GM13977 (cell line): Measurements from ENCODE around the gene PPM1J.

ENCODE experiments used
- DNase-seq: peaks from one replicate; pipeline ENCODE4 v3.0.0; 2012; ENCODE audit warnings: low spot score
- CTCF ChIP-seq: IDR thresholded peaks from 2 replicates; pipeline ENCODE4 v1.5.1; 2012; ENCODE audit warnings: mild to moderate bottlenecking, control low read depth; ENCODE audit not compliant: insufficient read depth; ENCODE audit errors: extremely low read depth, missing control alignments
- in situ Hi-C: fragments of 300-500 bp; cut with MboI; formaldehyde crosslinking; loops from one replicate; pipeline ENCODE4 v1.12.0; 2022; ENCODE audit warnings: low sequenced_read_pairs, low pct_unique_long_range_greater_than_20kb, mixed read lengths, inconsistent platforms; ENCODE audit not compliant: unreplicated experiment

The PPM1J gene

DNA sequence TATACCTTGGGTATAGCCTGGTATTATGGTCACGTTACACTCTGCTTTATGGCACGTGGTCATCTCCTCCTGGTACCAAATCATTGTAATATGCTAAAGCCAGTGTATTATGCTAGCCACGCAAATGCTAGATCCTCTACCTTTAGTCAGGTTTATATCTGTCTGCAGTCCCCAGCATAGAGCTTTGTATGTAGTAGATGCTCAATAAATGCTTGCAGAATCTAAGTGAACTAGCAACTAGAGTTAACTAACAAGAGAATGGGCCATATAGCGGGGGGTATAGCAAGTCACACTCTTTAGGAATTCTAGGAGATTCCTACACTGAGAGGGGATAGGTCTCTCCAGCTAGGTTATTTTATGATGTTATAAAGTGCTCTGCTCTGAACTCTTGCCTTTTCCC is 37.6 kb downstream of the PPM1J start:
- in situ Hi-C loops, result no loop called here
- no peak for DNase-seq
- TF ChIP-seq CTCF, result no peak

GRCh38 chr1:112676543-112676942 is 38.6 kb downstream of the PPM1J start:
- TF ChIP-seq CTCF, result no peak
- peak; percentile 19 for DNase-seq
- in situ Hi-C loops, result no loop called here

DNA sequence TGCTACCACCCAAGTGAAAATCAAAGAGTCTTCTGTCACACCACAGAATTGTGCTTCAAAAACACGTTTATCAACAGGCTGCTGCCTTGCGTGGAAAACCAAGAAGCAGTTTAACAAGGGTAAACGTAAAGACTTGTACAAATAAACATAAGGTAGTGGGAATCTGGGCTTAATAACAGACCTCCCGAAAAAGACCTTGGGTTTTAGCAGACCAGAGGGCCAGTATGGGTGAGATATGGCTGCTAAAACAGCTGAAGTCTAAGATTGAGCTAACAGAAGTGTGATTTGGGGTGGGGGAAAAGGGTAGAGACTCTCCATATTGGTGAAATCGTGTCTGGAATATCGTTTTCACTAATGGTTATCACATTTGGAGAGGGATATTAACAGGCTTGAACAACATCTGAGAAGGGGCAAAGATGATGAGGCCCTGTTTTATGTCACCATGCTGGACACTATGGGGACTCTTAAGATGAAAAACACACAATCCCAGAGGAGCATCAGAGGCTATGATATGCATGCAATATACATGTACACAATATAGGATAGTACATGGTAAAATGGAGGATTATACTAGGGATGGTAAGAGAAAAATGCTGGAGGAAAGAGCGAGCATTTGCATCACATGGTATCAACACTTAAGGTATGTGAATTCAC is 39.3 kb downstream of the PPM1J start:
- in situ Hi-C loops, result no loop called here
- TF ChIP-seq CTCF, result no peak
- DNase-seq, result no peak

GRCh38 chr1:112674986-112675727 is 40.0 kb downstream of the PPM1J start:
- TF ChIP-seq CTCF, result peak; percentile 18
- in situ Hi-C loops, result no loop called here
- peak; percentile 70 for DNase-seq

- peak; percentile 79 for DNase-seq
- in situ Hi-C loops, result no loop called here
- TF ChIP-seq CTCF, result no peak
Observed at GRCh38 chr1:112674440-112674985, 40.6 kb downstream of the PPM1J start, which contains the start of gene MOV10. MOV10 (plus strand) TSS chr1:112674659; CDS start chr1:112674913, 254 bp downstream.

DNA sequence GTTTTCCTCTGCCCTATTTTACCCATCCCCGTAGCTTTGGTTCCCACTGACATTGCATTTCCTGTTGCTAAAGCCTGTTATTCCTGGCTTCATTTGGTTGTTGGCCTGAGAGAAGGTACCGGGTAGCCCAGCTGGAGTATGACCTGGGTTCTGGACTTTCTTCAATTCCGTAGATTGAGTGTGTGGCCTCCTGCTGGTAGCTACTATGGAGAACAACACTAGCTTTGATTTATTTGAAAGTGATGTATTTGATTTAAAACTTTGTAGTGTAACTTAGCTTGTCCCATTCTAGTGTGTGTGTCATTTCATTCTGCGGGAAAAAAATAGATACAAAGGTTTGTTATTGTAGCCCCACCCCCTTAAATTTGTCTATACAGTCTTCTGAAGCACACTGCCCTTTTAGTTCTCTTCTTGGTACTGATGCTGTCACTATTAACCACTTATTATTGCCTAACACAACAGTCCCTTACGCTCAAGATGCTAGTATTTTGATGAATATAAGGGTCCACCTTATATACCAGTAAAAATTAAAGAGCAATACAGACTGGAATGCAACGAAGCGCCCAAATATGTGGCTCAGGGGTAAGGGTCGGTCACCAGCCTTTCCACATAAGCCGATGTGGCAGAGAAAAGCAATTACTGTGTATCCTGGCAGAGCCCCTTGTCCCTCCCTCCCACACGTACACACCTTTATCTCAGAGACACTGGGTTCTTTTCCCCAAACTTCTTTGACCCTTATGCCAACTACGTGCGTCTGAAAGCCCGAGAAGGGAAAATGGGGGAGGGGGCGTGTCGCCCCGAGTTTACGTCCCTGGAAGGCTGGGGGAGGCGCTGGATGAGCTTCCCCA is 41.3 kb downstream of the PPM1J start:
- in situ Hi-C loops, result no loop called here
- no peak for DNase-seq
- peak; percentile 21 for TF ChIP-seq CTCF
